Stimulated activated CD4-positive, alpha-beta T cell treated with anti-CD3 and anti-CD28 coated beads, Interleukin-1b, Interleukin-23, amount 100 ng/mL, for 48 hours (primary cell): ENCODE results near the gene ECM2.
A peak's percentile ranks its signal among the peaks of the same experiment; 100 is the strongest.

Source experiments
- DNase-seq: peaks from one replicate; pipeline ENCODE4 v3.0.0-alpha.2; 2020

The ECM2 gene

GRCh38 chr9:92527291-92527828 is 8.4 kb downstream of the ECM2 start:
- DNase-seq: no peak

- DNase-seq: no peak
Measured at GRCh38 chr9:92525306-92525705, 10.5 kb downstream of the ECM2 start.

- no peak for DNase-seq
Measured at GRCh38 chr9:92524881-92525280, 10.9 kb downstream of the ECM2 start.

- DNase-seq: no peak
Measured at GRCh38 chr9:92522983-92523970, 12.5 kb downstream of the ECM2 start.

GRCh38 chr9:92520837-92521236 is 15.0 kb downstream of the ECM2 start:
- no peak for DNase-seq

GRCh38 chr9:92518199-92518598 is 17.6 kb downstream of the ECM2 start:
- DNase-seq: no peak

GRCh38 chr9:92517046-92517445 is 18.7 kb downstream of the ECM2 start:
- no peak for DNase-seq

GRCh38 chr9:92516521-92516920 is 19.3 kb downstream of the ECM2 start:
- DNase-seq: no peak

- DNase-seq: no peak
Measured at GRCh38 chr9:92514635-92515034, 21.2 kb downstream of the ECM2 start.

- DNase-seq: no peak
Measured at GRCh38 chr9:92513349-92513748, 22.4 kb downstream of the ECM2 start.

- no peak for DNase-seq
Measured at GRCh38 chr9:92512622-92513021, 23.2 kb downstream of the ECM2 start.

GRCh38 chr9:92510747-92511146 is 25.0 kb downstream of the ECM2 start:
- DNase-seq: no peak

- no peak for DNase-seq
Measured at GRCh38 chr9:92509050-92509449, 26.7 kb downstream of the ECM2 start.

- no peak for DNase-seq
Measured at GRCh38 chr9:92508018-92508820, 27.6 kb downstream of the ECM2 start.

GRCh38 chr9:92507496-92507895 is 28.3 kb downstream of the ECM2 start:
- DNase-seq: no peak

- DNase-seq: no peak
Measured at GRCh38 chr9:92507005-92507404, 28.8 kb downstream of the ECM2 start.

- DNase-seq: no peak
Measured at GRCh38 chr9:92506184-92506857, 29.5 kb downstream of the ECM2 start.

GRCh38 chr9:92504881-92505280 is 30.9 kb downstream of the ECM2 start:
- no peak for DNase-seq

GRCh38 chr9:92503156-92503555 is 32.6 kb downstream of the ECM2 start:
- no peak for DNase-seq

- DNase-seq: peak; percentile 9
Measured at GRCh38 chr9:92501671-92502393, 34.0 kb downstream of the ECM2 start.

- DNase-seq: no peak
Measured at GRCh38 chr9:92500725-92501124, 35.1 kb downstream of the ECM2 start.

- DNase-seq: no peak
Measured at GRCh38 chr9:92499701-92500100, 36.1 kb downstream of the ECM2 start.
